Stimulated activated naive CD8-positive, alpha-beta T cell treated with anti-CD3 and anti-CD28 coated beads, Interleukin-15, amount 100 ng/mL, for 72 hours (primary cell): ENCODE results near the gene ADAR.

Experiments
- ATAC-seq: fragments of 150-1000 bp; cut with Tn5 transposase; 2 replicates; pipeline ENCODE4 v1.10.0; 2021; ENCODE audit warnings: mild to moderate bottlenecking, moderate library complexity
- DNase-seq, 2 donors: peaks; one replicate each; pipeline ENCODE4 v3.0.0; 2021 to 2022
- H3K27ac Mint-ChIP-seq, 2 donors: one replicate each; pipeline ENCODE4 v1.8.0; 2022; ENCODE audit warnings: mild to moderate bottlenecking in 2 of 2, mixed read lengths in 2 of 2, moderate library complexity in 2 of 2
- H3K27me3 Mint-ChIP-seq: one replicate; pipeline ENCODE4 v1.8.0; 2022; ENCODE audit warnings: mixed read lengths
- H3K4me1 Mint-ChIP-seq: one replicate; pipeline ENCODE4 v1.8.0; 2022; ENCODE audit warnings: mild to moderate bottlenecking, mixed read lengths
- H3K4me3 Mint-ChIP-seq, 2 donors: one replicate each; pipeline ENCODE4 v1.8.0; 2022; ENCODE audit warnings: mild to moderate bottlenecking in 2 of 2, mixed read lengths in 2 of 2, moderate library complexity in 1 of 2
- H3K9me3 Mint-ChIP-seq, 2 donors: one replicate each; pipeline ENCODE4 v1.8.0; 2022; ENCODE audit warnings: mixed read lengths in 2 of 2

ADAR gene

GRCh38 chr1:154559466-154560044, 48.4 kb downstream of the ADAR start:
- H3K27ac Mint-ChIP-seq = peak overlapping the region in 1 of 2 donors; percentile 91
- no peaks in the 10 kb centered on the region for H3K9me3 Mint-ChIP-seq
- ATAC-seq (peak; percentile 61), DNase-seq (peak; percentile 80 to 86)
- H3K4me3 Mint-ChIP-seq = peak overlapping the region; percentile 89 to 95
- peaks cover 42% of the 10 kb centered on the region for H3K4me1 Mint-ChIP-seq
- no peaks in the 10 kb centered on the region for H3K27me3 Mint-ChIP-seq

GRCh38 chr1:154558720-154559465, 49.1 kb downstream of the ADAR start:
- H3K27me3 Mint-ChIP-seq = no peaks in the 10 kb centered on the region

GRCh38 chr1:154557939-154558719, 49.9 kb downstream of the ADAR start, which contains the start of gene UBE2Q1:
UBE2Q1 (minus strand) TSS chr1:154558662; CDS start chr1:154558553, 109 bp downstream.
- peaks cover 49% of the 10 kb centered on the region for H3K4me1 Mint-ChIP-seq
- no peaks in the 10 kb centered on the region for H3K27me3 Mint-ChIP-seq
- H3K4me3 Mint-ChIP-seq = peak within 1 kb of the TSS; percentile 89 to 95
- DNase-seq (peak in 1 of 2 donors; percentile 46), ATAC-seq (peak; percentile 5)
- no peaks in the 10 kb centered on the region for H3K9me3 Mint-ChIP-seq
- H3K27ac Mint-ChIP-seq = peak within 1 kb of the TSS; percentile 91 to 95

More at GRCh38 chr1:154558720-154559465, 49.1 kb downstream of the ADAR start:
- Mint-ChIP-seq H3K4me3 (peak overlapping the region; percentile 89 to 95), H3K27ac (peak overlapping the region; percentile 91 to 95), H3K9me3 (no peaks in the 10 kb centered on the region), H3K4me1 (peaks cover 43% of the 10 kb centered on the region)
- DNase-seq = peak; percentile 99 to 100
- peak; percentile 98 for ATAC-seq

- no peaks in the 10 kb centered on the region for H3K9me3 Mint-ChIP-seq
- ATAC-seq (no peak), DNase-seq (no peak)
- H3K4me1 Mint-ChIP-seq = peaks cover 49% of the 10 kb centered on the region
- H3K27me3 Mint-ChIP-seq = no peaks in the 10 kb centered on the region
- H3K4me3 Mint-ChIP-seq = peak overlapping the region; percentile 86
- peak overlapping the region; percentile 78 to 86 for H3K27ac Mint-ChIP-seq
Measured at GRCh38 chr1:154557248-154557938, 50.6 kb downstream of the ADAR start.

GRCh38 chr1:154556422-154556821, 51.6 kb downstream of the ADAR start:
- no peak for ATAC-seq
- Mint-ChIP-seq H3K27ac (peak overlapping the region in 1 of 2 donors; percentile 72), H3K4me1 (peaks cover 54% of the 10 kb centered on the region), H3K4me3 (peak overlapping the region; percentile 86), H3K9me3 (no peaks in the 10 kb centered on the region), H3K27me3 (no peaks in the 10 kb centered on the region)
- no peak for DNase-seq

GRCh38 chr1:154553056-154554030, 54.6 kb downstream of the ADAR start:
- no peak for ATAC-seq
- Mint-ChIP-seq H3K4me1 (peaks cover 66% of the 10 kb centered on the region), H3K27me3 (no peaks in the 10 kb centered on the region), H3K4me3 (no peak overlapping the region), H3K27ac (no peak overlapping the region), H3K9me3 (no peaks in the 10 kb centered on the region)
- no peak for DNase-seq

- no peak for ATAC-seq
- Mint-ChIP-seq H3K9me3 (no peaks in the 10 kb centered on the region), H3K27me3 (no peaks in the 10 kb centered on the region), H3K27ac (no peak overlapping the region), H3K4me3 (no peak overlapping the region), H3K4me1 (peaks cover 58% of the 10 kb centered on the region)
- no peak for DNase-seq
Measured at GRCh38 chr1:154552036-154552435, 56.0 kb downstream of the ADAR start.

GRCh38 chr1:154551474-154551873, 56.5 kb downstream of the ADAR start:
- H3K4me1 Mint-ChIP-seq = peaks cover 52% of the 10 kb centered on the region
- no peak for ATAC-seq
- H3K4me3 Mint-ChIP-seq = no peak overlapping the region
- no peak overlapping the region for H3K27ac Mint-ChIP-seq
- no peaks in the 10 kb centered on the region for H3K27me3 Mint-ChIP-seq
- H3K9me3 Mint-ChIP-seq = no peaks in the 10 kb centered on the region
- DNase-seq = no peak

- Mint-ChIP-seq H3K27ac (no peak overlapping the region), H3K4me1 (peaks cover 44% of the 10 kb centered on the region)
Measured at GRCh38 chr1:154550657-154551056, 57.3 kb downstream of the ADAR start.

GRCh38 chr1:154550070-154550469, 57.9 kb downstream of the ADAR start:
- Mint-ChIP-seq H3K4me3 (no peak overlapping the region), H3K4me1 (peaks cover 39% of the 10 kb centered on the region), H3K27me3 (no peaks in the 10 kb centered on the region), H3K27ac (peak overlapping the region; percentile 6 to 29), H3K9me3 (no peaks in the 10 kb centered on the region)
- ATAC-seq = no peak
- DNase-seq = no peak

More at GRCh38 chr1:154550657-154551056, 57.3 kb downstream of the ADAR start:
- no peaks in the 10 kb centered on the region for H3K27me3 Mint-ChIP-seq
- DNase-seq (no peak), ATAC-seq (no peak)
- H3K4me3 Mint-ChIP-seq = no peak overlapping the region
- no peaks in the 10 kb centered on the region for H3K9me3 Mint-ChIP-seq

- ATAC-seq (no peak), DNase-seq (no peak)
- Mint-ChIP-seq H3K27ac (peak overlapping the region in 1 of 2 donors; percentile 31), H3K4me1 (peaks cover 34% of the 10 kb centered on the region), H3K27me3 (no peaks in the 10 kb centered on the region), H3K9me3 (no peaks in the 10 kb centered on the region), H3K4me3 (no peak overlapping the region)
Measured at GRCh38 chr1:154549202-154549770, 58.7 kb downstream of the ADAR start.

- no peak for ATAC-seq
- H3K27me3 Mint-ChIP-seq = no peaks in the 10 kb centered on the region
- peaks cover 28% of the 10 kb centered on the region for H3K4me1 Mint-ChIP-seq
- H3K27ac Mint-ChIP-seq = no peak overlapping the region
- no peak overlapping the region for H3K4me3 Mint-ChIP-seq
- H3K9me3 Mint-ChIP-seq = no peaks in the 10 kb centered on the region
- no peak for DNase-seq
Measured at GRCh38 chr1:154548028-154548427, 60.0 kb downstream of the ADAR start.

GRCh38 chr1:154547105-154547732, 60.8 kb downstream of the ADAR start:
- ATAC-seq (no peak), DNase-seq (no peak)
- no peak overlapping the region for H3K27ac Mint-ChIP-seq
- H3K4me1 Mint-ChIP-seq = peaks cover 28% of the 10 kb centered on the region
- H3K4me3 Mint-ChIP-seq = no peak overlapping the region
- H3K9me3 Mint-ChIP-seq = no peaks in the 10 kb centered on the region
- no peaks in the 10 kb centered on the region for H3K27me3 Mint-ChIP-seq
